ENCODE results near the gene ADARB2. TPM values are rescaled to one million over a fixed set of nuclear protein-coding genes. Genes with fewer than 3 reads are reported as not detected.

Gene ADARB2
- total and polyA plus RNA-seq, 2 experiments from 2014 or later: 1.6 to 3.1 TPM

- no peak overlapping the region for H3K4me3 ChIP-seq
- no peak overlapping the region for H3K27ac ChIP-seq
- H3K27me3 ChIP-seq: no peaks in the 10 kb centered on the region
- TF ChIP-seq CTCF (IDR thresholded peaks at IDR 0.05; ENCODE audit: low read depth, low read length): no peak
- no peaks in the 10 kb centered on the region for H3K9me3 ChIP-seq (ENCODE audit: low read depth)
- H3K4me1 ChIP-seq (ENCODE audit: low read depth): no peaks in the 10 kb centered on the region
- no peaks in the 10 kb centered on the region for H3K36me3 ChIP-seq
- no peak for DNase-seq (ENCODE audit: low read depth in 1 of 2, low spot score in 1 of 2)
Observed at GRCh38 chr10:1242975-1243374, 494.4 kb downstream of the ADARB2 start.

GRCh38 chr10:1241973-1242935 lies 495.1 kb downstream of the ADARB2 start:
- Histone ChIP-seq H3K9me3 (ENCODE audit: low read depth) (no peaks in the 10 kb centered on the region), H3K36me3 (no peaks in the 10 kb centered on the region), H3K27me3 (no peaks in the 10 kb centered on the region), H3K4me1 (ENCODE audit: low read depth) (no peaks in the 10 kb centered on the region), H3K27ac (no peak overlapping the region), H3K4me3 (no peak overlapping the region)
- no peak for DNase-seq (ENCODE audit: low read depth in 1 of 2, low spot score in 1 of 2)
- no peak for TF ChIP-seq CTCF (IDR thresholded peaks at IDR 0.05; ENCODE audit: low read depth, low read length)

GRCh38 chr10:1241322-1241890 lies 495.9 kb downstream of the ADARB2 start:
- no peaks in the 10 kb centered on the region for H3K9me3 ChIP-seq (ENCODE audit: low read depth)

GRCh38 chr10:1240341-1240775 lies 497.0 kb downstream of the ADARB2 start:
- Histone ChIP-seq H3K9me3 (ENCODE audit: low read depth) (no peaks in the 10 kb centered on the region), H3K27me3 (no peaks in the 10 kb centered on the region), H3K27ac (no peak overlapping the region), H3K4me3 (no peak overlapping the region), H3K4me1 (ENCODE audit: low read depth) (no peaks in the 10 kb centered on the region), H3K36me3 (no peaks in the 10 kb centered on the region)
- no peak for TF ChIP-seq CTCF (IDR thresholded peaks at IDR 0.05; ENCODE audit: low read depth, low read length)
- no peak for DNase-seq (ENCODE audit: low read depth in 1 of 2, low spot score in 1 of 2)

More at GRCh38 chr10:1241322-1241890, 495.9 kb downstream of the ADARB2 start:
- Histone ChIP-seq H3K4me3 (no peak overlapping the region), H3K4me1 (ENCODE audit: low read depth) (no peaks in the 10 kb centered on the region), H3K27me3 (no peaks in the 10 kb centered on the region), H3K36me3 (no peaks in the 10 kb centered on the region), H3K27ac (no peak overlapping the region)
- TF ChIP-seq CTCF (IDR thresholded peaks at IDR 0.05; ENCODE audit: low read depth, low read length): no peak
- DNase-seq (ENCODE audit: low read depth in 1 of 2, low spot score in 1 of 2): no peak

GRCh38 chr10:1233031-1233430 lies 504.3 kb downstream of the ADARB2 start:
- Histone ChIP-seq H3K9me3 (ENCODE audit: low read depth) (no peaks in the 10 kb centered on the region), H3K27me3 (no peaks in the 10 kb centered on the region), H3K4me1 (ENCODE audit: low read depth) (no peaks in the 10 kb centered on the region), H3K36me3 (no peaks in the 10 kb centered on the region), H3K27ac (no peak overlapping the region), H3K4me3 (no peak overlapping the region)
- TF ChIP-seq CTCF (IDR thresholded peaks at IDR 0.05; ENCODE audit: low read depth, low read length): no peak
- no peak for DNase-seq (ENCODE audit: low read depth in 1 of 2, low spot score in 1 of 2)
